Ishikawa (cell line): ENCODE measurements around the gene FOXF2.

Source experiments
- CEBPB ChIP-seq: IDR thresholded peaks from 2 replicates; pipeline ENCODE4 v1.6.1; 2012
- CREB1 ChIP-seq: IDR thresholded peaks from 2 replicates; pipeline ENCODE4 v1.6.1; 2012; ENCODE audit warnings: low read depth
- EGR1 ChIP-seq: IDR thresholded peaks from 2 replicates; pipeline ENCODE4 v1.6.1; 2012
- EP300 ChIP-seq: IDR thresholded peaks from 2 replicates; pipeline ENCODE4 v1.6.1; 2012; ENCODE audit warnings: borderline replicate concordance
- FOXM1 ChIP-seq: IDR thresholded peaks from 2 replicates; pipeline ENCODE4 v1.6.1; 2012; ENCODE audit warnings: low read depth, borderline replicate concordance
- MAX ChIP-seq: IDR thresholded peaks from 2 replicates; pipeline ENCODE4 v1.6.1; 2012
- RAD21 ChIP-seq: IDR thresholded peaks from 2 replicates; pipeline ENCODE4 v1.6.1; 2012; ENCODE audit warnings: low read depth
- REST ChIP-seq: IDR thresholded peaks from 2 replicates; pipeline ENCODE4 v1.6.1; 2012; ENCODE audit warnings: low read depth, mild to moderate bottlenecking
- TAF1 ChIP-seq: IDR thresholded peaks from 2 replicates; pipeline ENCODE4 v1.6.1; 2012; ENCODE audit warnings: low read depth, mild to moderate bottlenecking
- TCF12 ChIP-seq: IDR thresholded peaks from 2 replicates; pipeline ENCODE4 v1.6.1; 2012; ENCODE audit warnings: low read depth
- YY1 ChIP-seq: IDR thresholded peaks from 2 replicates; pipeline ENCODE4 v1.6.1; 2012; ENCODE audit warnings: low read depth

DNA sequence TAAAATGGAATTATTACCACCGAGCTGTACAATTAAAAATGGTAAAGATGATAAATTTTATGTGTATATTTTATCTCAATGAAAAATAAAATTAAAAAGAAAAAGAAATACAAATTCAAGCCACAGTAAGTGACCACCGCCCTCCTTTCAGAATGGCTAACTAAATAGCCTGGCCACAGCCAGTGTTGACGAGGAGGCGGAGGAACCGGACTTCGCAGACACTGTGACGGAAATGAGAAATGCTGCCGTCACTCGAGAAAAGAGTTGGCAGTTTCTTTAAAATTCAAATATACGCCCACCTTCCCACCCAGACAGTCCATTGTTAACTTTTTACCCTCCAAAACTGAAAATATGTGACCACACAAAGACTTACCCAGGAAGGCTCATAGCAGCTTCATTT lies 50.0 kb downstream of the FOXF2 start:
- TF ChIP-seq YY1, result no peak
- TF ChIP-seq MAX, result no peak
- TF ChIP-seq RAD21, result no peak
- TF ChIP-seq EP300, result no peak
- TF ChIP-seq TAF1, result no peak
- no peak for TF ChIP-seq CEBPB
- no peak for TF ChIP-seq REST
- no peak for TF ChIP-seq FOXM1
- no peak for TF ChIP-seq TCF12
- TF ChIP-seq CREB1, result no peak
- TF ChIP-seq EGR1, result no peak
